Epithelial cell of esophagus (primary cell): Measurements from ENCODE around the gene LMBR1L.
"Not testable (repeated sequence)": the region's sequence is repeated elsewhere in the genome, so short reads cannot be mapped to it uniquely, and the experiment has no call there.

Source experiments
- DNase-seq: peaks from one replicate; pipeline ENCODE4 v3.0.0; 2010; ENCODE audit warnings: low read depth
- H3K4me3 ChIP-seq: 2 replicates; pipeline ENCODE4 v1.5.1; 2011; ENCODE audit warnings: mild to moderate bottlenecking, low read length, control low read depth
- TF ChIP-seq, protein P1 (sequence below): IDR thresholded peaks from 2 replicates; pipeline ENCODE4 v1.5.1; 2011; ENCODE audit warnings: low read depth, mild to moderate bottlenecking, low read length, control low read depth, inconsistent platforms; ENCODE audit not compliant: insufficient read depth; ENCODE audit errors: missing control alignments

Gene LMBR1L

GRCh38 chr12:49138587-49138986 lies 27.9 kb upstream of the LMBR1L start:
- no peak for DNase-seq
- TF ChIP-seq, protein P1, sequence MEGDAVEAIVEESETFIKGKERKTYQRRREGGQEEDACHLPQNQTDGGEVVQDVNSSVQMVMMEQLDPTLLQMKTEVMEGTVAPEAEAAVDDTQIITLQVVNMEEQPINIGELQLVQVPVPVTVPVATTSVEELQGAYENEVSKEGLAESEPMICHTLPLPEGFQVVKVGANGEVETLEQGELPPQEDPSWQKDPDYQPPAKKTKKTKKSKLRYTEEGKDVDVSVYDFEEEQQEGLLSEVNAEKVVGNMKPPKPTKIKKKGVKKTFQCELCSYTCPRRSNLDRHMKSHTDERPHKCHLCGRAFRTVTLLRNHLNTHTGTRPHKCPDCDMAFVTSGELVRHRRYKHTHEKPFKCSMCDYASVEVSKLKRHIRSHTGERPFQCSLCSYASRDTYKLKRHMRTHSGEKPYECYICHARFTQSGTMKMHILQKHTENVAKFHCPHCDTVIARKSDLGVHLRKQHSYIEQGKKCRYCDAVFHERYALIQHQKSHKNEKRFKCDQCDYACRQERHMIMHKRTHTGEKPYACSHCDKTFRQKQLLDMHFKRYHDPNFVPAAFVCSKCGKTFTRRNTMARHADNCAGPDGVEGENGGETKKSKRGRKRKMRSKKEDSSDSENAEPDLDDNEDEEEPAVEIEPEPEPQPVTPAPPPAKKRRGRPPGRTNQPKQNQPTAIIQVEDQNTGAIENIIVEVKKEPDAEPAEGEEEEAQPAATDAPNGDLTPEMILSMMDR: no peak
- no peak overlapping the region for H3K4me3 ChIP-seq

DNA sequence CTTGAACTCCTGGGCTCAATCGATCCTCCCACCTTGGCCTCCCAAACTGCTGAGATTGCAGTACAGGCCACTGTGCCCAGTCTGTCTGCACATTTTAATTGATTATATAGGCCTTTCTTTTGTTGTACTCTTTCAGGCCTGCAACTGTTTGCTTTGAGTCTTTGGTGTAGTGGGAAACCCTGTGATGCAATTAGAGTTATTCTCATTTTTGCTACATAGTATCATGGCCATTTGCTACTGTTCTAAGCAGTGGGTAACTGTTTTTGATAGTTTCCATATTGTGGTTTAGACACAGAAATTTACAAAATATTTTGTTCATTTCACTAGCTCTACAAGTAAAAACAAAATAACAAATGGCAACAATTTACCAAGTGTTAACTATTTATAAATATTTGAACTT lies 26.8 kb upstream of the LMBR1L start:
- TF ChIP-seq, protein P1: no peak

GRCh38 chr12:49136997-49137396 lies 26.4 kb upstream of the LMBR1L start:
- not testable (repeated sequence) for DNase-seq, H3K4me3 ChIP-seq

More for the DNA sequence above, 26.8 kb upstream of the LMBR1L start:
- H3K4me3 ChIP-seq: no peak overlapping the region
- DNase-seq: no peak

- TF ChIP-seq, protein P1: no peak
- no peak overlapping the region for H3K4me3 ChIP-seq
- DNase-seq: no peak
Observed at GRCh38 chr12:49133590-49133989, 22.9 kb upstream of the LMBR1L start.

DNA sequence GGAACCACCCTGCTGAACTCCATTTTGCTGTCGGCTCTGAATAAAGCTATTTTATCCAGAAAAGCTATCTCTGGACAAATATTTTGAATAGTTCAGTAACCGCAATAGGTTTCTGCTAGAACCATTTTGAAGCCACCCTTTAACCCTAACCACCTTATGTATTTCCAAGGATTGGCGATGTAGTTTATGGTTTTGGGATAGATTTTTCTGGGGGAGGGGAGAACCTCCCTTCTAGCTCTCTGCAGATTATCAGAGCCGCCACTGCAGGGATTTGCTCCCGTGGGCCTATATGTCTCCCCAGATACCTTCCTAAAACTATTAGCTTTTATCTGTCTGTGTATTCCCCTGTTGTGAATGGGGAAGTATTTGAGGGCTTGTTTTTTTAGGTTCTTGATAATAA lies 22.4 kb upstream of the LMBR1L start:
- H3K4me3 ChIP-seq: no peak overlapping the region
- TF ChIP-seq, protein P1: no peak
- no peak for DNase-seq

DNA sequence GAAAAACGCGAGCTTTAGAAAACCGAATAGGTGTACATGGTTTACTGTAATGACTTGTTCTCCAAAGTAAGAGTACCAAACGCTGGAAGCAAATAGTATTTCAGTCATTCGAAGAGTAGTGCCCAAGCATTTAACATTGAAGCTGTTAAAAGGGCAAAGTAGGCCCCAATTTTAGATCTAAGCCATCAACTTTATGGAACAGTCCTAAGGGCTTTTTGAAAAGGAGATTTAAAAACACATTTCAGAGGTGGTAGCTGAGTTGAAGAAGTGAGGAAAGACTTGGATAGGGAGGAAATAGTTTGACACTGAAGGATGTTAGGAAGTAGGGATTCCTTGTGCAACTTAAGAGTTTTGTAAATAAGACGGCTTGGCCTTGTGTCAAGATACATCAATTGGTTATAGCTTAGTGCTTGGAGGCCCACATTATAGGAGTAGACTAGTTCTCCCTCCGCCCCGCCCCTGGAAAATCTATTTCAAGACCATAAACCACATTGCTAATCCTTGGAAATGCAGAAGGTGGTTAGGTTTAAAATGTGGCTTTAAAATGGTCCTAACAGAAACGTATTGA lies 21.3 kb upstream of the LMBR1L start:
- DNase-seq: peak; percentile 28
- TF ChIP-seq, protein P1: no peak
- H3K4me3 ChIP-seq: peak overlapping the region; percentile 35

- peak; percentile 89 for DNase-seq
- H3K4me3 ChIP-seq: peak within 1 kb of the TSS; percentile 97
- TF ChIP-seq, protein P1: no peak
Observed at GRCh38 chr12:49131051-49131893, 20.6 kb upstream of the LMBR1L start, which contains the start of gene TUBA1B. TUBA1B (minus strand) TSS chr12:49131395; CDS start chr12:49131300, 95 bp downstream.
